Activated CD4-positive, CD25-positive, alpha-beta regulatory T cell treated with anti-CD3 and anti-CD28 coated beads, Interleukin-2, amount 50 U/mL, for 16 hours (primary cell): ENCODE data around the gene CHD6.
"Not testable (repeated sequence)": the region's sequence is repeated elsewhere in the genome, so short reads cannot be mapped to it uniquely, and the experiment has no call there.

Experiments used
- DNase-seq: peaks from one replicate; pipeline ENCODE4 v3.0.0-alpha.2; 2020; ENCODE audit warnings: low read depth, low spot score

The CHD6 gene

GRCh38 chr20:41540459-41540858, 77.7 kb downstream of the CHD6 start:
- DNase-seq = no peak

- DNase-seq = no peak
Observed at GRCh38 chr20:41538810-41539596, 79.2 kb downstream of the CHD6 start.

- DNase-seq = no peak
Observed at GRCh38 chr20:41537865-41538264, 80.3 kb downstream of the CHD6 start.

GRCh38 chr20:41535551-41535950, 82.6 kb downstream of the CHD6 start:
- DNase-seq = not testable (repeated sequence)

GRCh38 chr20:41534842-41535241, 83.3 kb downstream of the CHD6 start:
- DNase-seq = no peak

GRCh38 chr20:41534170-41534569, 84.0 kb downstream of the CHD6 start:
- DNase-seq = no peak

GRCh38 chr20:41533537-41534136, 84.5 kb downstream of the CHD6 start:
- no peak for DNase-seq

- DNase-seq = no peak
Observed at GRCh38 chr20:41532935-41533334, 85.2 kb downstream of the CHD6 start.

- no peak for DNase-seq
Observed at GRCh38 chr20:41531518-41532275, 86.5 kb downstream of the CHD6 start.

- DNase-seq = no peak
Observed at GRCh38 chr20:41530923-41531322, 87.3 kb downstream of the CHD6 start.

GRCh38 chr20:41526327-41526726, 91.8 kb downstream of the CHD6 start:
- no peak for DNase-seq

- no peak for DNase-seq
Observed at GRCh38 chr20:41524980-41525613, 93.1 kb downstream of the CHD6 start.

GRCh38 chr20:41523857-41524256, 94.3 kb downstream of the CHD6 start:
- DNase-seq = no peak

- DNase-seq = no peak
Observed at GRCh38 chr20:41513829-41514228, 104.3 kb downstream of the CHD6 start.

GRCh38 chr20:41512624-41513023, 105.6 kb downstream of the CHD6 start:
- DNase-seq = no peak

GRCh38 chr20:41510847-41511450, 107.2 kb downstream of the CHD6 start:
- DNase-seq = no peak

- no peak for DNase-seq
Observed at GRCh38 chr20:41510224-41510623, 108.0 kb downstream of the CHD6 start.

GRCh38 chr20:41509316-41510200, 108.6 kb downstream of the CHD6 start:
- no peak for DNase-seq

GRCh38 chr20:41508335-41508734, 109.8 kb downstream of the CHD6 start:
- no peak for DNase-seq

GRCh38 chr20:41507851-41508250, 110.3 kb downstream of the CHD6 start:
- no peak for DNase-seq

- DNase-seq = no peak
Observed at GRCh38 chr20:41507436-41507835, 110.7 kb downstream of the CHD6 start.
